GM13977 (cell line): ENCODE results near the gene DUSP28.

Experiments
- DNase-seq: peaks from one replicate; pipeline ENCODE4 v3.0.0; 2012; ENCODE audit warnings: low spot score
- CTCF ChIP-seq: IDR thresholded peaks from 2 replicates; pipeline ENCODE4 v1.5.1; 2012; ENCODE audit warnings: mild to moderate bottlenecking, control low read depth; ENCODE audit not compliant: insufficient read depth; ENCODE audit errors: extremely low read depth, missing control alignments
- in situ Hi-C: fragments of 300-500 bp; cut with MboI; formaldehyde crosslinking; loops from one replicate; pipeline ENCODE4 v1.12.0; 2022; ENCODE audit warnings: low sequenced_read_pairs, low pct_unique_long_range_greater_than_20kb, mixed read lengths, inconsistent platforms; ENCODE audit not compliant: unreplicated experiment

DUSP28 gene

GRCh38 chr2:240555541-240556250 lies 4.5 kb upstream of the DUSP28 start:
- no peak for TF ChIP-seq CTCF
- DNase-seq: no peak
- in situ Hi-C loops: no loop called here

- DNase-seq: peak; percentile 62
- TF ChIP-seq CTCF: peak; percentile 56
- in situ Hi-C loops: no loop called here
Observed at GRCh38 chr2:240556553-240557100, 3.5 kb upstream of the DUSP28 start.

GRCh38 chr2:240557101-240557751 lies 2.9 kb upstream of the DUSP28 start:
- no peak for TF ChIP-seq CTCF
- no peak for DNase-seq
- in situ Hi-C loops: no loop called here

GRCh38 chr2:240557808-240558207 lies 2.3 kb upstream of the DUSP28 start, which contains the start of gene ANKMY1:
Gene ANKMY1 (minus strand): TSS chr2:240557988. CDS start chr2:240557335, 653 bp downstream.
- no peak for TF ChIP-seq CTCF
- DNase-seq: peak; percentile 90
- in situ Hi-C loops: no loop called here

- TF ChIP-seq CTCF: no peak
- DNase-seq: no peak
- in situ Hi-C loops: no loop called here
Observed at GRCh38 chr2:240558236-240558761, 1.9 kb upstream of the DUSP28 start.

- no peak for TF ChIP-seq CTCF
- in situ Hi-C loops: no loop called here
- DNase-seq: no peak
Observed at GRCh38 chr2:240559286-240559685, 871 bp upstream of the DUSP28 start.
